Panc1 (cell line): Measurements from ENCODE around the gene IGFBP3.

Source experiments
- TCF7L2 ChIP-seq: IDR thresholded peaks from 2 replicates; pipeline ENCODE4 v1.6.1; 2011; ENCODE audit warnings: mild to moderate bottlenecking, low read depth, low read length, inconsistent platforms
- TF ChIP-seq, protein P1 (sequence below), 2 experiments: IDR thresholded peaks; 2 replicates each; pipeline ENCODE4 v1.6.1; 2011 to 2012; ENCODE audit warnings: low read depth in 2 of 2, control low read depth in 1 of 2, low read length in 1 of 2, mild to moderate bottlenecking in 1 of 2, moderate library complexity in 1 of 2; ENCODE audit not compliant: insufficient read depth in 1 of 2

DNA sequence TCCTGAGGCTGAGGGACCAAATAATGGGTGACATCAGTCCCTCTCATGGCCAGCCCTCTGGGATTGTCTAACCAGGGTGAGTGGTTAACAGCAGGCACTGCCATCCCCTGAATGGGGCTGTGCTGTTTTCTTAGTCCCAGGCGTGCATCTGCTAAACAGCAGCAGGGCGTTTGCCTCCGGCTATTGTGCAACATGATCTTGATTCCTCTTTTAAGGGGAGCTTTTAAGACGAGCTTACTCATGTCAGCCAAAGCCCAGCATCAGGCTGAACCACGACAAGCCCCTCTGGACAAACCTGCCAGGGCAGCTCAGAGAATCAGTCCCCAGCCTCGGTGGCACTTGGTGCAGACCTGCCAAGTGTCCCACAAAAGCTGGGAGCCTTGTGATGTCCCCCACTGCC, 16.2 kb upstream of the IGFBP3 start:
- no peak for TF ChIP-seq TCF7L2
- TF ChIP-seq, protein P1, sequence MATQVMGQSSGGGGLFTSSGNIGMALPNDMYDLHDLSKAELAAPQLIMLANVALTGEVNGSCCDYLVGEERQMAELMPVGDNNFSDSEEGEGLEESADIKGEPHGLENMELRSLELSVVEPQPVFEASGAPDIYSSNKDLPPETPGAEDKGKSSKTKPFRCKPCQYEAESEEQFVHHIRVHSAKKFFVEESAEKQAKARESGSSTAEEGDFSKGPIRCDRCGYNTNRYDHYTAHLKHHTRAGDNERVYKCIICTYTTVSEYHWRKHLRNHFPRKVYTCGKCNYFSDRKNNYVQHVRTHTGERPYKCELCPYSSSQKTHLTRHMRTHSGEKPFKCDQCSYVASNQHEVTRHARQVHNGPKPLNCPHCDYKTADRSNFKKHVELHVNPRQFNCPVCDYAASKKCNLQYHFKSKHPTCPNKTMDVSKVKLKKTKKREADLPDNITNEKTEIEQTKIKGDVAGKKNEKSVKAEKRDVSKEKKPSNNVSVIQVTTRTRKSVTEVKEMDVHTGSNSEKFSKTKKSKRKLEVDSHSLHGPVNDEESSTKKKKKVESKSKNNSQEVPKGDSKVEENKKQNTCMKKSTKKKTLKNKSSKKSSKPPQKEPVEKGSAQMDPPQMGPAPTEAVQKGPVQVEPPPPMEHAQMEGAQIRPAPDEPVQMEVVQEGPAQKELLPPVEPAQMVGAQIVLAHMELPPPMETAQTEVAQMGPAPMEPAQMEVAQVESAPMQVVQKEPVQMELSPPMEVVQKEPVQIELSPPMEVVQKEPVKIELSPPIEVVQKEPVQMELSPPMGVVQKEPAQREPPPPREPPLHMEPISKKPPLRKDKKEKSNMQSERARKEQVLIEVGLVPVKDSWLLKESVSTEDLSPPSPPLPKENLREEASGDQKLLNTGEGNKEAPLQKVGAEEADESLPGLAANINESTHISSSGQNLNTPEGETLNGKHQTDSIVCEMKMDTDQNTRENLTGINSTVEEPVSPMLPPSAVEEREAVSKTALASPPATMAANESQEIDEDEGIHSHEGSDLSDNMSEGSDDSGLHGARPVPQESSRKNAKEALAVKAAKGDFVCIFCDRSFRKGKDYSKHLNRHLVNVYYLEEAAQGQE (IDR thresholded peaks at IDR 0.05; ENCODE audit: insufficient read depth in 1 of 2, low read depth in 2 of 2, low read length in 1 of 2): no peak
